A375 (cell line): ENCODE measurements around the gene SERPINC1. TPM values are rescaled to one million over a fixed set of nuclear protein-coding genes. Genes with fewer than 3 reads are reported as not detected.

Experiments
- small RNA-seq: library from RNA; depleted of rRNA; stranded (forward); fragments of <200 nt; gene quantifications from one replicate; pipeline ENCODE3, GENCODE V24; 2014
- total RNA-seq: library from RNA; depleted of rRNA; stranded (reverse); fragments of >200 nt; shearing (Covaris generic); gene quantifications from 2 replicates; pipeline ENCODE4 v1.2.3, GENCODE V29; 2014; rRNA removed

The SERPINC1 gene
- 0.11 TPM in 1 of 2 replicates, not detected in the other for total RNA-seq

DNA sequence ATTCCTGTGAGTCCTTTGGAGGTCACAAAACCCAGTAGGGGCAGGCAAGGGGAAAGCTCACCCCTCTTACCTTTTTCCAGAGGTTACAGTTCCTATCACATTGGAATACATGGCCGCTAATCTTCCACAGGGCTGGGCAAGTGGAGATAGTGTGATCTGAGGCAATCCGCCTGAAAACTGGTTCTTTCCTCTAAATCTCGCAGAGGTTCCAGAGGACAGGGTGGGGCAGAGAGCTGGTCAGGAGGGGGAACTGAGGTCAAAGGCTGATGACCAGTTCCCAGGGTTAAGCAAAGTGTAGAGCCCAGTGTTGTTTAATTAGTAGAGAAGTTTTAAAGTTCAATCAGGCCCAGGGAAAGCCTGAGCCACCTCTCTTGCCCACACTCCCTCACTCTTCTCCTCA lies at the start of gene SERPINC1:
Gene SERPINC1, minus strand, starts transcription at position 179 of the 400 bp plus-strand sequence. Its CDS starts 68 bp downstream, at position 111.

GRCh38 chr1:173868266-173869020 lies 48.7 kb downstream of the SERPINC1 start, which contains the start of gene ZBTB37:
Gene ZBTB37 (plus strand): TSS chr1:173868380. CDS start chr1:173870226, 1,846 bp downstream.

GRCh38 chr1:173867753-173868265 lies 49.3 kb downstream of the SERPINC1 start, which contains the start of gene GAS5:
Gene GAS5 (minus strand): TSS chr1:173867989.

Small RNA genes within 50 kb of the gene (small RNA-seq; reads per million reads assigned to genes)
- 0.88 reads per million, percentile 50 among the genes with 10 or more reads in this experiment for gene RNA5SP67

Other genes starting within 250 kb of the SERPINC1 start
- gene ANKRD45, start 247.5 kb downstream of the SERPINC1 start, total RNA-seq, result 0.45 and 0.61 TPM in 2 replicates
- 16.1 and 20.9 TPM in 2 replicates for gene KLHL20, start 202.3 kb downstream of the SERPINC1 start, total RNA-seq
- gene DARS2, start 92.7 kb downstream of the SERPINC1 start, total RNA-seq, result 49.9 and 50.6 TPM in 2 replicates
- 22.6 and 32.3 TPM in 2 replicates for gene CENPL, start 92.4 kb downstream of the SERPINC1 start, total RNA-seq
- gene GAS5, start 49.3 kb downstream of the SERPINC1 start, total RNA-seq, result 758 and 872 TPM in 2 replicates
- 5.2 and 5.4 TPM in 2 replicates for gene ZBTB37, start 48.9 kb downstream of the SERPINC1 start, total RNA-seq
- gene RC3H1, start 105.0 kb upstream of the SERPINC1 start, total RNA-seq, result 11.1 and 13.7 TPM in 2 replicates
- gene RABGAP1L, start 242.2 kb upstream of the SERPINC1 start, total RNA-seq, result 15.8 and 18.2 TPM in 2 replicates